Measurements from ENCODE around the gene DOCK4. TPM values are rescaled to one million over a fixed set of nuclear protein-coding genes. Genes with fewer than 3 reads are reported as not detected.

Gene DOCK4
- total RNA-seq, 1 experiment from 2014 or later, result 20.4 TPM

- Mint-ChIP-seq H3K9me3 (no peaks in the 10 kb centered on the region), H3K36me3 (no peaks in the 10 kb centered on the region), H3K27me3 (ENCODE audit: low read depth) (no peaks in the 10 kb centered on the region), H3K27ac (no peak overlapping the region), H3K4me1 (peaks cover 27% of the 10 kb centered on the region), H3K4me3 (no peak overlapping the region)
- POLR2A ChIA-PET, result no interaction called here
- CTCF ChIA-PET, result interaction anchor here (1.0 kb wide), 1 partner anchor 14 kb away, joined by 4 read pairs; no protein-coding TSS in a partner anchor
- ATAC-seq (no peak), DNase-seq (ENCODE audit: low spot score) (no peak)
- no peak for TF ChIP-seq JAZF1 (CRISPR knock-in tag; IDR thresholded peaks at IDR 0.05)
- TF ChIP-seq AR (CRISPR knock-in tag; IDR thresholded peaks at IDR 0.05), result no peak
- TF ChIP-seq CTCF (IDR thresholded peaks at IDR 0.05), result no peak
- TF ChIP-seq HMGA2 (CRISPR knock-in tag; IDR thresholded peaks at IDR 0.05), result no peak
- no peak for TF ChIP-seq ZNF671 (CRISPR knock-in tag; IDR thresholded peaks at IDR 0.05)
- no peak for TF ChIP-seq NR1H2 (CRISPR knock-in tag; IDR thresholded peaks at IDR 0.05)
- TF ChIP-seq USF2 (CRISPR knock-in tag; IDR thresholded peaks at IDR 0.05), result no peak
- no peak for TF ChIP-seq MAX (CRISPR knock-in tag; IDR thresholded peaks at IDR 0.05)
- TF ChIP-seq IRF1 (CRISPR knock-in tag; IDR thresholded peaks at IDR 0.05), result no peak
- TF ChIP-seq USF1 (CRISPR knock-in tag; IDR thresholded peaks at IDR 0.05), result no peak
- TF ChIP-seq CREB1 (CRISPR knock-in tag; IDR thresholded peaks at IDR 0.05), result no peak
- TF ChIP-seq CREM (CRISPR knock-in tag; IDR thresholded peaks at IDR 0.05), result no peak
- TF ChIP-seq ZNF281 (CRISPR knock-in tag; IDR thresholded peaks at IDR 0.05), result no peak
- no peak for TF ChIP-seq SOX15 (CRISPR knock-in tag; IDR thresholded peaks at IDR 0.05)
- TF ChIP-seq ZNF317 (CRISPR knock-in tag; IDR thresholded peaks at IDR 0.05; ENCODE audit: borderline replicate concordance, low read depth), result no peak
- no peak for TF ChIP-seq ZNF532 (CRISPR knock-in tag; IDR thresholded peaks at IDR 0.05; ENCODE audit: borderline replicate concordance)
- TF ChIP-seq ATF6 (CRISPR knock-in tag; IDR thresholded peaks at IDR 0.05), result no peak
- TF ChIP-seq ZMAT4 (CRISPR knock-in tag; IDR thresholded peaks at IDR 0.05), result no peak
Measured at GRCh38 chr7:112150823-112151641, 55.2 kb downstream of the DOCK4 start.
